ENCODE results near the gene MAGIX. TPM values are rescaled to one million over a fixed set of nuclear protein-coding genes. Genes with fewer than 3 reads are reported as not detected.

The MAGIX gene
- total RNA-seq, 1 experiment from 2014 or later = 1.9 TPM

DNA sequence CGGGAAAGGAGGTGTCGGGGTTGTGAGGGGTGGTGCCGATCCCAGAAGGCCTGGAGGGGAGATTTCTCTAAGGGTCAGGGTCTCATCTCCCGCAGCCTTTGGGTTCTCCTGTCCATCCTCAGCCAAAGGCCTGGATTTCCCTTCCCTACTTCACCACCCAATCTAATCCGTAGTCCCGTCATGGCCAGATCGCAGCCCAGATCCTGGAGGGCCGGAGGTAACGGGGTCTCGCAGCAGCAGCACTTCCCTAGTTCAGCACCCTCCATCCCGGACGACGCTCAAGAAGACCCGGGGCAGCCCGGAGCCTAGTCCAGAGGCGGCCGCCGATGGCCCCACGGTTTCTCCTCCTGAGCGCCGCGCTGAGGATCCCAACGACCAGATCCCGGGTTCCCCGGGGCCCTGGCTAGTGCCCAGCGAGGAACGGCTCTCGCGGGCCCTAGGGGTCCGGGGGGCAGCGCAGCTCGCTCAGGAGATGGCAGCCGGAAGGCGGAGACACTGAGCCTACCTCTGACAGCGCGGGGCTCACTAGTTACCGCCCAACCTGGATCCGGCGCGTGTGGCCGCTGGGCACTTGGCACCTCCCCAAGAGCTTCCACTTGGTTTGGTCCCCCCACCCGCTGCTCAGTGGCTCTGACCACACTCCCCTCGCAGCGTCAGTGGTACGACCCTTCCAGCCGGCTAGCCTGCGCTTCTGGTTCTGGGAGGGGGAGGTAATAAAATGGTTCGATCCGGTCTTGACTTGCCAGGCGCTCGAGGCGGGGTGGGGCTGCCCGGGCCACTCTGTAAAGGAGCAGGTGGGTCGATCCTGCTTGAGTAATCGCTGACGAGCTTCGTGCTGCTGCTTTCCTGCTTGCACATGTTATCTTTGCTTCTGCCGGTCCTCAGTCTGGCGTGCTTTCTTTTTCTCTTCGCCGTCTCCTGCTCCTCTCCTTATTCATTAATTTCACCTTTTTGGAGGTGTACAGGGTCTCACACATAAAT lies 3.6 kb downstream of the MAGIX start:
- DNase-seq = peak; percentile 94
- no peak overlapping the region for H3K14ac ChIP-seq (ENCODE audit: insufficient read depth, low read length)
- no peak overlapping the region for H2BK15ac ChIP-seq (ENCODE audit: low read depth, low read length)
- H3K23me2 ChIP-seq (ENCODE audit: insufficient read length, low read depth, low read length, poor library complexity, severe bottlenecking) = peaks cover 14% of the 10 kb centered on the region
- H4K8ac ChIP-seq (replicated peaks; ENCODE audit: insufficient read length, low read depth, low read length) = no peak overlapping the region
- H2AFZ ChIP-seq (ENCODE audit: low read length) = no peak overlapping the region
- no peaks in the 10 kb centered on the region for H3K79me1 ChIP-seq (ENCODE audit: insufficient read depth, low read depth, low read length, poor library complexity, severe bottlenecking)
- Mint-ChIP-seq H3K4me3 (peak overlapping the region; percentile 53 to 73), H3K27me3 (ENCODE audit: low read depth) (peaks cover 44% of the 10 kb centered on the region), H3K4me1 (peaks cover 9 to 25% of the 10 kb centered on the region in 2 experiments), H3K27ac (no peak overlapping the region), H3K36me3 (ENCODE audit: insufficient read depth in 1 of 3, low read depth in 3 of 3) (peaks cover 0 to 8% (median 5%) of the 10 kb centered on the region in 3 experiments; a peak in 3 of 7 replicates), H3K9me3 (peaks cover 55 to 66% of the 10 kb centered on the region in 2 experiments)
- H2BK5ac ChIP-seq (ENCODE audit: insufficient read length, low read length) = no peak overlapping the region
- no peak overlapping the region for H3K9ac ChIP-seq (ENCODE audit: extremely low read depth, insufficient read length, low read length)
- no CpG with 5 or more reads among the region's 61 CpGs for WGBS (ENCODE audit: extremely low coverage, insufficient read length, low lambda C conversion rate)
- H3K27ac ChIP-seq (ENCODE audit: insufficient read length, low read depth, low read length) = no peak overlapping the region
- no peaks in the 10 kb centered on the region for H3K4me1 ChIP-seq (ENCODE audit: insufficient read depth, low read length)
- H2BK20ac ChIP-seq (ENCODE audit: low read depth, low read length, poor library complexity, severe bottlenecking) = no peak overlapping the region
- no peak overlapping the region for H2AK5ac ChIP-seq (ENCODE audit: insufficient read length, low read length)
- TF ChIP-seq, protein P1, sequence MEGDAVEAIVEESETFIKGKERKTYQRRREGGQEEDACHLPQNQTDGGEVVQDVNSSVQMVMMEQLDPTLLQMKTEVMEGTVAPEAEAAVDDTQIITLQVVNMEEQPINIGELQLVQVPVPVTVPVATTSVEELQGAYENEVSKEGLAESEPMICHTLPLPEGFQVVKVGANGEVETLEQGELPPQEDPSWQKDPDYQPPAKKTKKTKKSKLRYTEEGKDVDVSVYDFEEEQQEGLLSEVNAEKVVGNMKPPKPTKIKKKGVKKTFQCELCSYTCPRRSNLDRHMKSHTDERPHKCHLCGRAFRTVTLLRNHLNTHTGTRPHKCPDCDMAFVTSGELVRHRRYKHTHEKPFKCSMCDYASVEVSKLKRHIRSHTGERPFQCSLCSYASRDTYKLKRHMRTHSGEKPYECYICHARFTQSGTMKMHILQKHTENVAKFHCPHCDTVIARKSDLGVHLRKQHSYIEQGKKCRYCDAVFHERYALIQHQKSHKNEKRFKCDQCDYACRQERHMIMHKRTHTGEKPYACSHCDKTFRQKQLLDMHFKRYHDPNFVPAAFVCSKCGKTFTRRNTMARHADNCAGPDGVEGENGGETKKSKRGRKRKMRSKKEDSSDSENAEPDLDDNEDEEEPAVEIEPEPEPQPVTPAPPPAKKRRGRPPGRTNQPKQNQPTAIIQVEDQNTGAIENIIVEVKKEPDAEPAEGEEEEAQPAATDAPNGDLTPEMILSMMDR (conservative IDR thresholded peaks at IDR 0.05) = peak; percentile 53
- H3K79me2 ChIP-seq (ENCODE audit: insufficient read depth, low read length) = no peaks in the 10 kb centered on the region
- no peak overlapping the region for H3K56ac ChIP-seq (ENCODE audit: insufficient read length, low read depth, low read length)
- H3K4me2 ChIP-seq (ENCODE audit: insufficient read depth, insufficient read length, low read length) = peak overlapping the region; percentile 87
- H3K9me3 ChIP-seq (ENCODE audit: control insufficient read depth, low read depth, low read length) = peaks cover 12% of the 10 kb centered on the region
- H4K20me1 ChIP-seq (ENCODE audit: control insufficient read depth, insufficient read depth, insufficient read length) = no peaks in the 10 kb centered on the region
- no peak overlapping the region for H2BK12ac ChIP-seq (ENCODE audit: insufficient read length, low read depth, low read length)
- H2BK120ac ChIP-seq (ENCODE audit: low read depth, low read length, poor library complexity, severe bottlenecking) = no peak overlapping the region
- H3K27me3 ChIP-seq (ENCODE audit: insufficient read depth, low read length) = no peaks in the 10 kb centered on the region; the same call in 1 of the 2 replicates
- H3K23ac ChIP-seq (ENCODE audit: insufficient read length, low read depth, low read length) = no peak overlapping the region
- H4K5ac ChIP-seq (ENCODE audit: insufficient read length, low read depth, low read length) = no peak overlapping the region
- no peak overlapping the region for H3K4ac ChIP-seq (ENCODE audit: low read depth, low read length)
- H3K18ac ChIP-seq (ENCODE audit: insufficient read length, low read depth, low read length) = no peak overlapping the region
- no peak overlapping the region for H4K91ac ChIP-seq (ENCODE audit: insufficient read length, low read depth, low read length)
- H3T11ph ChIP-seq (ENCODE audit: low read length) = no peak overlapping the region

All from H9 (cell line).